Measurements from ENCODE around the gene TMEM87B. TPM values are rescaled to one million over a fixed set of nuclear protein-coding genes. Genes with fewer than 3 reads are reported as not detected.
"Not testable (repeated sequence)": the region's sequence is repeated elsewhere in the genome, so short reads cannot be mapped to it uniquely, and the experiment has no call there.

The TMEM87B gene
- total and polyA plus RNA-seq, 2 experiments from 2014 or later, result 32.1 to 42.4 TPM

DNA sequence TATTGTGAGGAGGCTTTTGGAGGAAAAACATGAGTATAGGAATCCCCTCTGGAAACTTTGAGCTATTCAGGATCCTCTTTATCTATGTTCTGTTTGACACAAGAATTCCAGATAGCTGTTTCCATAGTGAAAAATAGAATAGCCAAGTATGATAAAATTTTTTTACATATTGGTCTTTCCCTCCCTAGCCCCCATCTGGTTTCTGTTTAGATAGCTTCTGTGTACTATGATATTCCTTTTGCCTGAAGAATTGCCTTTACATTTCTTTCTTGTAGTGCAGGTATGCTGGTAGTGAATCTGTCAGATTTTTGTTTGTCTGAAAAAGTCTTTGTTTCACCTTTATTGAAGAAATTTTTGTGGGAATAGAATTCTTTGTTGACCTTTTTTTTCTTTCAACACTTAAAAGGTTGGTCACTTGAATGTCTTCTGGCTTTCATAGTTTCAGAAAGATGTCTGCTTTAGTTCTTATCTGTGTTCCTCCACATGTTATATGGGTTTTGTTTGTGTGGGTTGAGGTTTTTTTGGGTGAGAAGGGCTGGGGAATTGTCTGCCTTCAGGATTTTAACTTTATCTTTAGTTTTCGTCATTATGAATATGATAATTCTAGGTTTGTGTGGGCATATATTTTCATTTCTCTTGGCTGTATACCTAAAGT is 53.2 kb downstream of the TMEM87B start:
- Histone ChIP-seq H3K27me3 (replicated peaks; ENCODE audit: insufficient read depth) (no peaks in the 10 kb centered on the region), H3K27ac (no peak overlapping the region), H3K4me3 (no peak overlapping the region), H3K9me3 (ENCODE audit: low read depth) (peaks cover 9% of the 10 kb centered on the region), H3K79me2 (ENCODE audit: insufficient read depth) (peaks cover 13% of the 10 kb centered on the region; the same call in 1 of the 2 replicates), H3K9me2 (ENCODE audit: insufficient read depth) (no peaks in the 10 kb centered on the region), H3K36me3 (ENCODE audit: low read depth) (peaks cover 81% of the 10 kb centered on the region), H2AFZ (no peak overlapping the region), H3F3A (ENCODE audit: insufficient read depth) (no peaks in the 10 kb centered on the region), H3K4me1 (ENCODE audit: insufficient read depth) (no peaks in the 10 kb centered on the region), H4K20me1 (ENCODE audit: insufficient read depth) (no peaks in the 10 kb centered on the region), H3K9ac (no peak overlapping the region), H3K4me2 (ENCODE audit: unreplicated experiment) (no peak overlapping the region)
- DNase-seq, result no peak
- 96 to 98% methylated on average over 1 of the region's 1 CpG for WGBS, 2 experiments (ENCODE audit: low coverage in 1 of 2, low lambda C conversion rate in 2 of 2, missing lambda C conversion rate in 2 of 2)
- no peak for TF ChIP-seq EZH2phosphoT487 (IDR thresholded peaks at IDR 0.05; ENCODE audit: insufficient read depth, low read depth)
- TF ChIP-seq EZH2 (IDR thresholded peaks at IDR 0.05; ENCODE audit: insufficient read depth, poor library complexity, severe bottlenecking), result no peak
- in situ Hi-C loops (cut with MboI), result no loop called here

- Histone ChIP-seq H3K4me3 (no peak overlapping the region), H3F3A (ENCODE audit: insufficient read depth) (no peaks in the 10 kb centered on the region), H3K4me1 (ENCODE audit: insufficient read depth) (no peaks in the 10 kb centered on the region), H2AFZ (no peak overlapping the region), H3K9me3 (ENCODE audit: low read depth) (peaks cover 9% of the 10 kb centered on the region), H3K36me3 (ENCODE audit: low read depth) (peaks cover 72% of the 10 kb centered on the region), H3K9ac (no peak overlapping the region), H3K27me3 (replicated peaks; ENCODE audit: insufficient read depth) (no peaks in the 10 kb centered on the region), H4K20me1 (ENCODE audit: insufficient read depth) (no peaks in the 10 kb centered on the region), H3K79me2 (ENCODE audit: insufficient read depth) (peaks cover 13% of the 10 kb centered on the region; the same call in 1 of the 2 replicates), H3K9me2 (ENCODE audit: insufficient read depth) (no peaks in the 10 kb centered on the region), H3K4me2 (ENCODE audit: unreplicated experiment) (no peak overlapping the region), H3K27ac (no peak overlapping the region)
- TF ChIP-seq EZH2 (IDR thresholded peaks at IDR 0.05; ENCODE audit: insufficient read depth, poor library complexity, severe bottlenecking), result no peak
- TF ChIP-seq EZH2phosphoT487 (IDR thresholded peaks at IDR 0.05; ENCODE audit: insufficient read depth, low read depth), result no peak
- no peak for DNase-seq
- in situ Hi-C loops (cut with MboI), result no loop called here
Observed at GRCh38 chr2:112109278-112109677, 54.2 kb downstream of the TMEM87B start.

GRCh38 chr2:112110966-112111365 is 55.9 kb downstream of the TMEM87B start:
- Histone ChIP-seq H2AFZ (no peak overlapping the region), H3K4me1 (ENCODE audit: insufficient read depth) (no peaks in the 10 kb centered on the region), H4K20me1 (ENCODE audit: insufficient read depth) (no peaks in the 10 kb centered on the region), H3K9me2 (ENCODE audit: insufficient read depth) (no peaks in the 10 kb centered on the region), H3K79me2 (ENCODE audit: insufficient read depth) (peaks cover 13% of the 10 kb centered on the region; the same call in 1 of the 2 replicates), H3K4me3 (no peak overlapping the region), H3K9ac (no peak overlapping the region), H3F3A (ENCODE audit: insufficient read depth) (0 out of 2 replicates have a peak, but pooled peaks cover 3% of the 10 kb centered on the region), H3K9me3 (ENCODE audit: low read depth) (peaks cover 9% of the 10 kb centered on the region), H3K4me2 (ENCODE audit: unreplicated experiment) (no peak overlapping the region), H3K27ac (no peak overlapping the region), H3K27me3 (replicated peaks; ENCODE audit: insufficient read depth) (no peaks in the 10 kb centered on the region), H3K36me3 (ENCODE audit: low read depth) (peaks cover 70% of the 10 kb centered on the region)
- WGBS, 2 experiments (ENCODE audit: low coverage in 1 of 2, low lambda C conversion rate in 2 of 2, missing lambda C conversion rate in 2 of 2), result 100% methylated on average over 1 of the region's 1 CpG
- no peak for DNase-seq
- TF ChIP-seq EZH2phosphoT487 (IDR thresholded peaks at IDR 0.05; ENCODE audit: insufficient read depth, low read depth) (no peak), EZH2 (IDR thresholded peaks at IDR 0.05; ENCODE audit: insufficient read depth, poor library complexity, severe bottlenecking) (no peak)
- in situ Hi-C loops (cut with MboI), result no loop called here

GRCh38 chr2:112113354-112113753 is 58.3 kb downstream of the TMEM87B start:
- H2AFZ ChIP-seq; H3K4me1 ChIP-seq (ENCODE audit: insufficient read depth); in situ Hi-C loops (cut with MboI); H3K4me2 ChIP-seq (ENCODE audit: unreplicated experiment); H3K9me2 ChIP-seq (ENCODE audit: insufficient read depth); H3K9me3 ChIP-seq (ENCODE audit: low read depth); H3F3A ChIP-seq (ENCODE audit: insufficient read depth); H3K27ac ChIP-seq; H3K27me3 ChIP-seq (replicated peaks; ENCODE audit: insufficient read depth); H3K4me3 ChIP-seq; DNase-seq; H3K9ac ChIP-seq; H4K20me1 ChIP-seq (ENCODE audit: insufficient read depth): not testable (repeated sequence)
- peaks cover 56% of the 10 kb centered on the region for H3K36me3 ChIP-seq (ENCODE audit: low read depth)
- WGBS, 2 experiments (ENCODE audit: low coverage in 1 of 2, low lambda C conversion rate in 2 of 2, missing lambda C conversion rate in 2 of 2), result 81 to 84% methylated on average over 4 of the region's 4 CpGs
- peaks cover 13% of the 10 kb centered on the region; the same call in 1 of the 2 replicates for H3K79me2 ChIP-seq (ENCODE audit: insufficient read depth)

DNA sequence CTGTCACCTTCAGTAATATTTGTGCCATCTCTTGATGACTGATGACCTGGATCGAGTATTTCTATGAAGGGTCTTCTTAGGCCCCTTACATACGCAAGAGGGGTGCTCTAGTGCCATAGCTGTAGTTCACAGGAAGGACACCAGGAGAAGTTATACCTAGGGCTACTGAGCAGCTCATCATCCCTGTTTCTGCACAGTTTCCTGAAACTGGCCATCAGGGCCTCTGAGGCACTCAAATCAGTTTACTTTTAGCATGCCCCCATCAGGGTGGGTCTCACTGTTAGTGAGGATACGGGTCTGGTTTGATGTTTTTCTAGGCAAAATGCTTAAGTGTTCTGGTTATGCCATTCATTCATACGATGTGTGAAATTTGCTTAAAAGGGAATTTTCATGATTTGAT is 63.1 kb downstream of the TMEM87B start:
- TF ChIP-seq EZH2 (IDR thresholded peaks at IDR 0.05; ENCODE audit: insufficient read depth, poor library complexity, severe bottlenecking) (no peak), EZH2phosphoT487 (IDR thresholded peaks at IDR 0.05; ENCODE audit: insufficient read depth, low read depth) (no peak)
- Histone ChIP-seq H3K27ac (no peak overlapping the region), H3K36me3 (ENCODE audit: low read depth) (peaks cover 26% of the 10 kb centered on the region), H3K79me2 (ENCODE audit: insufficient read depth) (no peaks in the 10 kb centered on the region), H3K9ac (no peak overlapping the region), H3F3A (ENCODE audit: insufficient read depth) (peaks cover 12% of the 10 kb centered on the region; the same call in 1 of the 2 replicates), H3K9me2 (ENCODE audit: insufficient read depth) (no peaks in the 10 kb centered on the region), H3K27me3 (replicated peaks; ENCODE audit: insufficient read depth) (no peaks in the 10 kb centered on the region), H4K20me1 (ENCODE audit: insufficient read depth) (no peaks in the 10 kb centered on the region), H3K9me3 (ENCODE audit: low read depth) (no peaks in the 10 kb centered on the region), H3K4me3 (no peak overlapping the region), H3K4me2 (ENCODE audit: unreplicated experiment) (no peak overlapping the region), H3K4me1 (ENCODE audit: insufficient read depth) (no peaks in the 10 kb centered on the region), H2AFZ (no peak overlapping the region)
- in situ Hi-C loops (cut with MboI), result no loop called here
- WGBS, 2 experiments (ENCODE audit: low coverage in 1 of 2, low lambda C conversion rate in 2 of 2, missing lambda C conversion rate in 2 of 2), result 81 to 83% methylated on average over 4 of the region's 4 CpGs
- peak; percentile 15 for DNase-seq

Data from GM23248 (cell line).